HepG2 (cell line): ENCODE results near the gene C2CD2. TPM values are rescaled to one million over a fixed set of nuclear protein-coding genes. Genes with fewer than 3 reads are reported as not detected.

Experiments
- CENPBD1 ChIP-seq: sonication (generic); formaldehyde crosslinking; IDR thresholded peaks from 2 replicates; pipeline ENCODE4 v1.8.0; 2022; ENCODE audit warnings: missing genetic modification reagents, low read depth, mild to moderate bottlenecking, borderline replicate concordance
- FOXA1 ChIP-seq, 2 experiments: fragments of 450-650 bp in 1 of 2; sonication (generic) in 1 of 2; formaldehyde crosslinking in 1 of 2; IDR thresholded peaks; 2 replicates each; pipeline versions ENCODE4 v1.4.0 to v1.6.1; 2016 to 2020; ENCODE audit warnings: missing genetic modification reagents in 1 of 2
- GABPA ChIP-seq, 2 experiments: IDR thresholded peaks; 2 replicates each; pipeline ENCODE4 v1.6.1; 2011 to 2016; ENCODE audit warnings: low read depth in 2 of 2, low read length in 1 of 2, missing biosample characterization in 1 of 2, missing genetic modification characterization in 1 of 2
- KLF13 ChIP-seq: sonication (generic); formaldehyde crosslinking; IDR thresholded peaks from 2 replicates; pipeline ENCODE4 v1.4.0; 2020; ENCODE audit warnings: mild to moderate bottlenecking, missing genetic modification reagents
- RFX1 ChIP-seq: fragments of 450-650 bp; IDR thresholded peaks from 2 replicates; pipeline ENCODE4 v1.6.1; 2017
- THAP11 ChIP-seq: IDR thresholded peaks from 2 replicates; pipeline ENCODE4 v1.6.1; 2016; ENCODE audit warnings: missing biosample characterization, missing genetic modification reagents
- ZBTB3 ChIP-seq: sonication (generic); formaldehyde crosslinking; IDR thresholded peaks from 2 replicates; pipeline ENCODE4 v1.4.0; 2020; ENCODE audit warnings: low read depth, mild to moderate bottlenecking, moderate library complexity, missing genetic modification reagents, borderline replicate concordance
- ZFP36L1 ChIP-seq: sonication (generic); formaldehyde crosslinking; IDR thresholded peaks from 2 replicates; pipeline ENCODE4 v1.8.0; 2022; ENCODE audit warnings: mild to moderate bottlenecking, missing genetic modification reagents, moderate library complexity
- ZKSCAN1 ChIP-seq: fragments of 150-350 bp; IDR thresholded peaks from 2 replicates; pipeline ENCODE4 v1.6.1; 2014; ENCODE audit warnings: low read length
- ZNF281 ChIP-seq: sonication (generic); formaldehyde crosslinking; IDR thresholded peaks from 2 replicates; pipeline ENCODE4 v1.4.0; 2020; ENCODE audit warnings: missing genetic modification reagents, borderline replicate concordance
- ZNF704 ChIP-seq: sonication (generic); formaldehyde crosslinking; IDR thresholded peaks from 2 replicates; pipeline ENCODE4 v1.8.1; 2023; ENCODE audit warnings: mild to moderate bottlenecking, inconsistent platforms, moderate library complexity, missing genetic modification reagents, borderline replicate concordance
- ZNF83 ChIP-seq: sonication (generic); formaldehyde crosslinking; IDR thresholded peaks from 2 replicates; pipeline ENCODE4 v1.4.0; 2020; ENCODE audit warnings: missing genetic modification reagents, mild to moderate bottlenecking, borderline replicate concordance
- polyA plus RNA-seq, 8 experiments: library from polyadenylated mRNA; depleted of rRNA in 3 of 8; stranded (reverse) in 7 of 8; unstranded in 1 of 8; fragments of >200 nt; fragmentation: Illumina TruSeq in 4 of 8; extraction: Trizol in 4 of 8; gene quantifications; 2 replicates each; pipeline versions ENCODE4 v1.2.1 to v1.2.3, GENCODE V29; 2011 to 2016; ENCODE audit warnings: low read depth in 4 of 8, missing spikeins in 1 of 8, mixed read lengths in 1 of 8; ENCODE audit not compliant: insufficient read depth in 1 of 8
- total RNA-seq, 5 experiments: library from RNA; depleted of rRNA; stranded (reverse); fragments of >200 nt; fragmentation: Illumina TruSeq; extraction: Trizol; gene quantifications; 2 replicates each; pipeline ENCODE4 v1.2.3, GENCODE V29; 2016; ENCODE audit warnings: low read depth in 1 of 5
- TF ChIP-seq, protein P1 (sequence below): sonication (generic); formaldehyde crosslinking; IDR thresholded peaks from 2 replicates; pipeline ENCODE4 v1.4.0; 2020; ENCODE audit warnings: missing genetic modification reagents
- TF ChIP-seq, protein P2 (sequence below): sonication (generic); formaldehyde crosslinking; IDR thresholded peaks from 2 replicates; pipeline ENCODE4 v1.4.0; 2020; ENCODE audit warnings: missing genetic modification reagents
- TF ChIP-seq, protein P3 (sequence below): sonication (generic); formaldehyde crosslinking; IDR thresholded peaks from 2 replicates; pipeline ENCODE4 v1.5.1; 2020; ENCODE audit warnings: mild to moderate bottlenecking, missing genetic modification reagents, moderate library complexity
- TF ChIP-seq, protein P4 (sequence below): sonication (generic); formaldehyde crosslinking; IDR thresholded peaks from 2 replicates; pipeline ENCODE4 v1.4.0; 2020; ENCODE audit warnings: low read depth, mild to moderate bottlenecking, missing genetic modification reagents

Gene C2CD2
- total and polyA plus RNA-seq, 2 of the 13 experiments (the other 11 are each of a cell fraction or from before 2014, with no cell fraction given), result 12.5 to 19.7 TPM

- no peak for TF ChIP-seq ZNF281
- TF ChIP-seq CENPBD1, result no peak
- TF ChIP-seq ZFP36L1 (CRISPR knock-in tag), result no peak
- TF ChIP-seq, protein P1, sequence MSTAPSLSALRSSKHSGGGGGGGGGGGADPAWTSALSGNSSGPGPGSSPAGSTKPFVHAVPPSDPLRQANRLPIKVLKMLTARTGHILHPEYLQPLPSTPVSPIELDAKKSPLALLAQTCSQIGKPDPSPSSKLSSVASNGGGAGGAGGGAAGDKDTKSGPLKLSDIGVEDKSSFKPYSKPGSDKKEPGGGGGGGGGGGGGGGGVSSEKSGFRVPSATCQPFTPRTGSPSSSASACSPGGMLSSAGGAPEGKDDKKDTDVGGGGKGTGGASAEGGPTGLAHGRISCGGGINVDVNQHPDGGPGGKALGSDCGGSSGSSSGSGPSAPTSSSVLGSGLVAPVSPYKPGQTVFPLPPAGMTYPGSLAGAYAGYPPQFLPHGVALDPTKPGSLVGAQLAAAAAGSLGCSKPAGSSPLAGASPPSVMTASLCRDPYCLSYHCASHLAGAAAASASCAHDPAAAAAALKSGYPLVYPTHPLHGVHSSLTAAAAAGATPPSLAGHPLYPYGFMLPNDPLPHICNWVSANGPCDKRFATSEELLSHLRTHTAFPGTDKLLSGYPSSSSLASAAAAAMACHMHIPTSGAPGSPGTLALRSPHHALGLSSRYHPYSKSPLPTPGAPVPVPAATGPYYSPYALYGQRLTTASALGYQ, result no peak
- TF ChIP-seq, protein P2, sequence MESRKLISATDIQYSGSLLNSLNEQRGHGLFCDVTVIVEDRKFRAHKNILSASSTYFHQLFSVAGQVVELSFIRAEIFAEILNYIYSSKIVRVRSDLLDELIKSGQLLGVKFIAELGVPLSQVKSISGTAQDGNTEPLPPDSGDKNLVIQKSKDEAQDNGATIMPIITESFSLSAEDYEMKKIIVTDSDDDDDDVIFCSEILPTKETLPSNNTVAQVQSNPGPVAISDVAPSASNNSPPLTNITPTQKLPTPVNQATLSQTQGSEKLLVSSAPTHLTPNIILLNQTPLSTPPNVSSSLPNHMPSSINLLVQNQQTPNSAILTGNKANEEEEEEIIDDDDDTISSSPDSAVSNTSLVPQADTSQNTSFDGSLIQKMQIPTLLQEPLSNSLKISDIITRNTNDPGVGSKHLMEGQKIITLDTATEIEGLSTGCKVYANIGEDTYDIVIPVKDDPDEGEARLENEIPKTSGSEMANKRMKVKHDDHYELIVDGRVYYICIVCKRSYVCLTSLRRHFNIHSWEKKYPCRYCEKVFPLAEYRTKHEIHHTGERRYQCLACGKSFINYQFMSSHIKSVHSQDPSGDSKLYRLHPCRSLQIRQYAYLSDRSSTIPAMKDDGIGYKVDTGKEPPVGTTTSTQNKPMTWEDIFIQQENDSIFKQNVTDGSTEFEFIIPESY (CRISPR knock-in tag), result no peak
- no peak for TF ChIP-seq RFX1
- no peak for TF ChIP-seq ZNF704 (CRISPR knock-in tag)
- TF ChIP-seq, protein P3, sequence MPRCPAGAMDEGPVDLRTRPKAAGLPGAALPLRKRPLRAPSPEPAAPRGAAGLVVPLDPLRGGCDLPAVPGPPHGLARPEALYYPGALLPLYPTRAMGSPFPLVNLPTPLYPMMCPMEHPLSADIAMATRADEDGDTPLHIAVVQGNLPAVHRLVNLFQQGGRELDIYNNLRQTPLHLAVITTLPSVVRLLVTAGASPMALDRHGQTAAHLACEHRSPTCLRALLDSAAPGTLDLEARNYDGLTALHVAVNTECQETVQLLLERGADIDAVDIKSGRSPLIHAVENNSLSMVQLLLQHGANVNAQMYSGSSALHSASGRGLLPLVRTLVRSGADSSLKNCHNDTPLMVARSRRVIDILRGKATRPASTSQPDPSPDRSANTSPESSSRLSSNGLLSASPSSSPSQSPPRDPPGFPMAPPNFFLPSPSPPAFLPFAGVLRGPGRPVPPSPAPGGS (CRISPR knock-in tag), result peak; percentile 57; the same call in 1 of the 2 replicates
- no peak for TF ChIP-seq ZKSCAN1
- no peak for TF ChIP-seq ZNF83 (CRISPR knock-in tag)
- no peak for TF ChIP-seq KLF13 (CRISPR knock-in tag)
- TF ChIP-seq, protein P4, sequence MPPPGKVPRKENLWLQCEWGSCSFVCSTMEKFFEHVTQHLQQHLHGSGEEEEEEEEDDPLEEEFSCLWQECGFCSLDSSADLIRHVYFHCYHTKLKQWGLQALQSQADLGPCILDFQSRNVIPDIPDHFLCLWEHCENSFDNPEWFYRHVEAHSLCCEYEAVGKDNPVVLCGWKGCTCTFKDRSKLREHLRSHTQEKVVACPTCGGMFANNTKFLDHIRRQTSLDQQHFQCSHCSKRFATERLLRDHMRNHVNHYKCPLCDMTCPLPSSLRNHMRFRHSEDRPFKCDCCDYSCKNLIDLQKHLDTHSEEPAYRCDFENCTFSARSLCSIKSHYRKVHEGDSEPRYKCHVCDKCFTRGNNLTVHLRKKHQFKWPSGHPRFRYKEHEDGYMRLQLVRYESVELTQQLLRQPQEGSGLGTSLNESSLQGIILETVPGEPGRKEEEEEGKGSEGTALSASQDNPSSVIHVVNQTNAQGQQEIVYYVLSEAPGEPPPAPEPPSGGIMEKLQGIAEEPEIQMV (CRISPR knock-in tag), result 0 out of 2 replicates have a peak, but pooled peaks have one; percentile 54
- TF ChIP-seq ZBTB3 (CRISPR knock-in tag), result no peak
- TF ChIP-seq FOXA1 (IDR thresholded peaks at IDR 0.05), result no peak
- TF ChIP-seq FOXA1 (CRISPR knock-in tag; IDR thresholded peaks at IDR 0.05), result no peak
- peak; percentile 84 for TF ChIP-seq GABPA (IDR thresholded peaks at IDR 0.05; ENCODE audit: low read depth, low read length)
- peak; percentile 86 for TF ChIP-seq GABPA (CRISPR knock-in tag; IDR thresholded peaks at IDR 0.05; ENCODE audit: low read depth)
- TF ChIP-seq THAP11 (CRISPR knock-in tag), result peak; percentile 95
Observed at GRCh38 chr21:41879190-41879998, 74.4 kb downstream of the C2CD2 start, which contains the start of gene PRDM15 (continued).
